ENCODE data around the gene PDGFD.

The PDGFD gene

DNA sequence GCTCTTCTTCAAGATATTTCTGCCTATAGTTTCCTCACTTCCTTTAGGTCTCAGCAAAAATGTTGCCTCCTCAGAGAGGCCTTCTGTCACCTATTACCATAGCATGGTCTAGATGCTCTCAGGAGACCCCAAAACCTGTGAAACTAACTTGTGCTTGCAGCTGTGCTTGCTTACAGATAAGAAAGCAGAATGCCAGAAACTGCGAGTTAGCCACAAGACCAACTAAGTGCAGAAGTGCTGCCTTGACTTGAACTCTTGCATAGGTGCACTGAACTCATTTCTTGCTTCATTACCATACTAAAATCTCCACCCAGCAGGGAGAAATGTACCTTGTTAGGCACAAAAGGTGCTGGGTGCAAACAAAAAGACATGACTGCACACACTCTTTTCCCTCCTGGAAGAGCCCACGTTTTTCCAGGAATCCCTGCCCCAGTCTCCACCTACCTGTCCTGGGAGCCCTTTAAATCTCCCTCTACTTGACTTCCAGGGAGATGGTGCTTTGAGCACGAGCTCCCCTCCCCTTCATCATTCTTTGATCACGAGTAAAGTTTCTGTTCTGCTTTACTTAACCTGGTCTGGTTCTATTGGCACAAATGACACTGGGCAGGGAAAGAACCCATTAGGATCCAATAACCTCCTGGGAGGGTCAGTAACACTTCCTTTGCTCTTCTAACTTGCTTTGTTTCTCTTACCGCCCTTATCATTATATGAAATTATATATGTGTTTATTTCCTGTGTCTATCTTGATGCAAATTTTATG lies 265.2 kb downstream of the PDGFD start:
- ChIA-PET POLR2A (no interaction called here), CTCF (interaction anchor here (0.7 kb wide), 1 partner anchor 27 kb away, joined by 3 read pairs; no protein-coding TSS in a partner anchor)
- no peak for TF ChIP-seq HDGF (IDR thresholded peaks at IDR 0.05; ENCODE audit: borderline replicate concordance)
- no peak for TF ChIP-seq TARDBP (IDR thresholded peaks at IDR 0.05)
- TF ChIP-seq, protein P1, sequence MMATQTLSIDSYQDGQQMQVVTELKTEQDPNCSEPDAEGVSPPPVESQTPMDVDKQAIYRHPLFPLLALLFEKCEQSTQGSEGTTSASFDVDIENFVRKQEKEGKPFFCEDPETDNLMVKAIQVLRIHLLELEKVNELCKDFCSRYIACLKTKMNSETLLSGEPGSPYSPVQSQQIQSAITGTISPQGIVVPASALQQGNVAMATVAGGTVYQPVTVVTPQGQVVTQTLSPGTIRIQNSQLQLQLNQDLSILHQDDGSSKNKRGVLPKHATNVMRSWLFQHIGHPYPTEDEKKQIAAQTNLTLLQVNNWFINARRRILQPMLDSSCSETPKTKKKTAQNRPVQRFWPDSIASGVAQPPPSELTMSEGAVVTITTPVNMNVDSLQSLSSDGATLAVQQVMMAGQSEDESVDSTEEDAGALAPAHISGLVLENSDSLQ (IDR thresholded peaks at IDR 0.05): no peak
- TF ChIP-seq FOXA1 (IDR thresholded peaks at IDR 0.05): no peak
- TF ChIP-seq L3MBTL2 (conservative IDR thresholded peaks at IDR 0.05): no peak
- no peak for TF ChIP-seq ARNT (IDR thresholded peaks at IDR 0.05)
- TF ChIP-seq SP1 (IDR thresholded peaks at IDR 0.05): no peak
- TF ChIP-seq FOXK2 (IDR thresholded peaks at IDR 0.05): no peak
- no peak for TF ChIP-seq ZNF384 (IDR thresholded peaks at IDR 0.05)
- no peak for DNase-seq (ENCODE audit: extremely low spot score)

DNA sequence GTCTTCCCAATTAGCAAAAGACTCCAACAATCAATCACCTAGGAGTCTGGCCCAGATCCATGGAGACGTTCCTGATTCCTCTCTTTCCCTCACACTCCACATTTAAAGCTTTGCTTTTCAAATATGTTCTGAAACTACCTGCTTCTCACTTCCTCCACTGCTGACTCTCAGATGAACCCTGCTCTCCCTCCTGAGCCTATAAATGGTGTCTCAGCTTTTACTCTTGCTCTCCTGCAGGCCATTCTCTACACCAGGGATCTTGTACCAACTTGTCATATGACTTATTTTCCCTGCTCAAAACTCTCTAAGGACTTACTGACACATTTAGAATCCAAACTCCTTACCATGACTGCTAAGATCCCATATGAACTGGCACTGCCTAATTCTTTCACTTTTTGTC lies 265.9 kb downstream of the PDGFD start:
- DNase-seq (ENCODE audit: extremely low spot score): no peak
- POLR2A ChIA-PET: no interaction called here
- CTCF ChIA-PET: no interaction called here
- TF ChIP-seq, protein P1 (IDR thresholded peaks at IDR 0.05): no peak
- no peak for TF ChIP-seq LEF1 (IDR thresholded peaks at IDR 0.05; ENCODE audit: borderline replicate concordance)
- TF ChIP-seq NFRKB (IDR thresholded peaks at IDR 0.05): no peak
- TF ChIP-seq ZNF384 (IDR thresholded peaks at IDR 0.05): no peak
- TF ChIP-seq HDGF (IDR thresholded peaks at IDR 0.05; ENCODE audit: borderline replicate concordance): no peak

DNA sequence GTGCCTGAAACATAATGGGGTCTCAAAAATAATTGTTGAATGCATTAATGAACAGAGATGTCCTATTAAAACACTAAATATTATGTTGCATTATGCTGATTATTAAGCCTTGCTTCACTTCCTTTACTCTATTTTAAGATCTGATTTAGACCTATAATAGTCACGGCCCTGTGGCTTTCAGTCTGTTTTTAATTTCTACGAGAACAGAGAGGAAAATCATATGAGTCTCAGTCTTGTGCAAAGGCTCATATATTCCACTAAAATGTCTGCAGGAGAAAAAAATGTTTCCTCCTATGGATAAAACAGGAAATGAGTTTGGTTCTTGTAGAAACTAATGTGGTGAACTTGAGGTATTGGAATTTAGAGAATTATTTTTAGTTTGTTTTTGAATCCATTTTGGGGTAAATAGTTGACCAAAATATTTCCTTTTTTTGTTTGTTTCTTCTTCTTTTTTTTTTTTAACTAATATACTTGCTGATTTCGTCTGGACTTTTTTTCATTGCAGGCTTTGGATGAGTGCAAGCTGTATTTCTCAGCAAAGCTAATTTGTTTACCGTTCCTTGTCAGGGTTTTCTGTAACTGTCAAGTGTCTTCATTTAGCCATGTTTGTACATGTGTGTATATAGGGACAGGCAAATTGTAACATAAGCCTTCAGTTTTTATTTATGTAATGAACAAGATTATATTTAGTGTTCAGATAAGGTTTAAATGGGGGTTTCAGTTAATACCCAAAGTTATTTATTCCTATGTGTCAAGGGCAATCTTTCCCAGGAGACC lies 266.6 kb downstream of the PDGFD start:
- POLR2A ChIA-PET: no interaction called here
- DNase-seq (ENCODE audit: extremely low spot score): no peak
- no peak for TF ChIP-seq SP1 (IDR thresholded peaks at IDR 0.05)
- TF ChIP-seq, protein P1 (IDR thresholded peaks at IDR 0.05): no peak
- no peak for TF ChIP-seq ZNF384 (IDR thresholded peaks at IDR 0.05)
- CTCF ChIA-PET: no interaction called here

DNA sequence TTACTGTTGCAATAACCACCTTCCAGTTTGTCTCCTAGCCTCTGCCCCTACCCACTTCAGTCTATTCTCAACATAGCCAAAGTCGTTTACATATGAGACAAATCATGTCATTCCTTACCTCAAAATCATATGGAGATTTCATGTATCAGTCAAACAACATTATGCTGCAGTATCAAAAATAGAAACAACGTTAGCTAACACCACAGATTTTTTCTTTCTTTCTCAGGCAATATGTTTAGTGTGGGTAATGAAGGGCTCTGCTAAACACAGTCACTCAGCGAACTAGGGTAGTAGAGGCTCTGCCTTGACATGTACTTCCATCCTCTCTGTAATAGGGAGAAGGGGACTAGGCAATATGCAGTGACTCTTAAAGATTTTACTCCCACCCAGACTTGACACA lies 268.8 kb downstream of the PDGFD start:
- no peak for TF ChIP-seq LEF1 (IDR thresholded peaks at IDR 0.05; ENCODE audit: borderline replicate concordance)
- TF ChIP-seq, protein P1 (IDR thresholded peaks at IDR 0.05): no peak
- no peak for TF ChIP-seq TARDBP (IDR thresholded peaks at IDR 0.05)
- no peak for TF ChIP-seq FOXK2 (IDR thresholded peaks at IDR 0.05)
- no peak for TF ChIP-seq SP1 (IDR thresholded peaks at IDR 0.05)
- TF ChIP-seq L3MBTL2 (conservative IDR thresholded peaks at IDR 0.05): no peak
- TF ChIP-seq CTBP1 (IDR thresholded peaks at IDR 0.05; ENCODE audit: borderline replicate concordance): no peak
- no peak for TF ChIP-seq NFRKB (IDR thresholded peaks at IDR 0.05)
- no peak for TF ChIP-seq ZNF384 (IDR thresholded peaks at IDR 0.05)
- no peak for TF ChIP-seq ARNT (IDR thresholded peaks at IDR 0.05)
- no peak for TF ChIP-seq HDGF (IDR thresholded peaks at IDR 0.05; ENCODE audit: borderline replicate concordance)
- no peak for TF ChIP-seq FOXA1 (IDR thresholded peaks at IDR 0.05)
- no peak for TF ChIP-seq BHLHE40 (IDR thresholded peaks at IDR 0.05; ENCODE audit: borderline replicate concordance)
- CTCF ChIA-PET: no interaction called here
- no peak for DNase-seq (ENCODE audit: extremely low spot score)
- POLR2A ChIA-PET: no interaction called here

DNA sequence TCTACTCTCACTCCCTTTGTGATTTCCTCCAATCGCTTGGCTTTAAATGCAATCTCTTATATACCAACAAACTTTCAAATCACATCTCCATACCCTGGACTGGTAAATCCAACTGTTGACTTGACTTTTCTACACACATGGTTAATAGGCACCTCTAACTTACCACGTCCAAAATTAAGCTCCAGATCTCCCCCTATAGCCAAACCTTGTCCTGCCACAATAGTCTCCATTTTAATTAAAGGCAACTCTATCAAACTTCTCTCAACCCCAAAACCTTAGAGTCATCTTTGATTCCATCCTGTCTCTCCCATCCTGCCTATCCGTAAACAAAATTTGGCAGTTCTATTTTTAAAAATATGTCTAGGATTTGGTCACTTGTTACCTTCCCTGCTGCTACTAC lies 269.3 kb downstream of the PDGFD start:
- ChIA-PET POLR2A (no interaction called here), CTCF (no interaction called here)
- TF ChIP-seq BHLHE40 (IDR thresholded peaks at IDR 0.05; ENCODE audit: borderline replicate concordance) (no peak), SP1 (IDR thresholded peaks at IDR 0.05) (no peak), ARNT (IDR thresholded peaks at IDR 0.05) (no peak), CTBP1 (IDR thresholded peaks at IDR 0.05; ENCODE audit: borderline replicate concordance) (no peak), SUZ12 (IDR thresholded peaks at IDR 0.05) (no peak), LEF1 (IDR thresholded peaks at IDR 0.05; ENCODE audit: borderline replicate concordance) (no peak), TARDBP (IDR thresholded peaks at IDR 0.05) (no peak), HDGF (IDR thresholded peaks at IDR 0.05; ENCODE audit: borderline replicate concordance) (no peak), L3MBTL2 (conservative IDR thresholded peaks at IDR 0.05) (no peak)
- DNase-seq (ENCODE audit: extremely low spot score): no peak

DNA sequence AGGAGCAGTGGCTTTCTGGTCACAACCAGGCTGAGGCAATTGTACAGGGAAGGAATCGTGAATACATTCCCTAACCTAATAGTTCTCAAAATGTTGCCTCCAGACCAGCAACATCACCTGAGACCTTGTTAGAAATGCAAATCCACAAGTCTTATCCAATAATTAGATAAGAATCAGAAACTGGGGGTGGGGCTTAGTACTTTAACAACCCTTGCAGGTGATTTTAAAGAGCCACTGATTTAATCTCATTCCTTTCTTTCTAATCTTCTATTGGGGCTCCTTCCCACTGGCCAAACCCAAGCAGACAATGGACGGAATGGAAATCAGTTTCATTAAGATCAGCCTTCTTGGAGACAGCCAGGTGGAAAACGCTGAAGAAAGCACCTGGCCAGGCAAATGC lies 269.9 kb downstream of the PDGFD start:
- DNase-seq (ENCODE audit: extremely low spot score): no peak
- CTCF ChIA-PET: no interaction called here
- TF ChIP-seq BHLHE40 (IDR thresholded peaks at IDR 0.05; ENCODE audit: borderline replicate concordance): no peak
- no peak for TF ChIP-seq ELF4 (IDR thresholded peaks at IDR 0.05)
- TF ChIP-seq HDGF (IDR thresholded peaks at IDR 0.05; ENCODE audit: borderline replicate concordance): no peak
- TF ChIP-seq TARDBP (IDR thresholded peaks at IDR 0.05): no peak
- TF ChIP-seq, protein P1 (IDR thresholded peaks at IDR 0.05): no peak
- no peak for TF ChIP-seq SUZ12 (IDR thresholded peaks at IDR 0.05)
- TF ChIP-seq FOXM1 (IDR thresholded peaks at IDR 0.05; ENCODE audit: borderline replicate concordance): no peak
- TF ChIP-seq ARNT (IDR thresholded peaks at IDR 0.05): no peak
- TF ChIP-seq SP1 (IDR thresholded peaks at IDR 0.05): no peak
- no peak for TF ChIP-seq FOXA1 (IDR thresholded peaks at IDR 0.05)
- TF ChIP-seq CTBP1 (IDR thresholded peaks at IDR 0.05; ENCODE audit: borderline replicate concordance): no peak
- TF ChIP-seq FOXK2 (IDR thresholded peaks at IDR 0.05): no peak
- POLR2A ChIA-PET: no interaction called here
